ENCODE data around the gene B3GNT2.

Gene B3GNT2

DNA sequence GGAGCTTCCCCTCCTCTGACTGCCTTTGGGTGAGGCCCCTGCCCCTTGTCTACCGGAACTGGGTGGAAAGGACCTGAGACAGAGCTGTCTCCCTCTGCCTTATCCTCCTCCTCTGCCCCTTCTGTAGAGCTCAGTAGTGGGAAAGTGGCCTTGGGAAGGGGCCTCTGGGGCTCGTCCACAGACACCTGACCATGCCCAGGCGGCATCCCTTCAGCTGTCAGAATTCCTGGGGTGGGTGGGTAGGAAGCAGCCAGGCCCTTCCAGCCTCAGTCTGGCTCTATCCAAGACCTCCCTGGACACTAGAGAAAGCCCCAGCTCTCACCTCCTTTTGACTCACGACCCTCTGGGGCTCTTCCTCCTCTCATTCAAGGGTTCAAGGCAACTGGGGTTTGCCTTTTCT is 35.6 kb downstream of the B3GNT2 start:
- Histone ChIP-seq H2BK120ac (ENCODE audit: insufficient read depth, low read length, poor library complexity) (no peak overlapping the region), H2BK12ac (ENCODE audit: low read length) (no peak overlapping the region), H3K79me1 (ENCODE audit: low read length) (peaks cover 1% of the 10 kb centered on the region), H3K9ac (ENCODE audit: low read length) (no peak overlapping the region), H4K12ac (ENCODE audit: low read depth, low read length) (no peak overlapping the region), H3K23ac (ENCODE audit: low read length) (no peak overlapping the region), H3K9me3 (ENCODE audit: insufficient read depth, low read depth, low read length) (no peaks in the 10 kb centered on the region), H3K4me1 (ENCODE audit: control insufficient read depth in 1 of 2, insufficient read depth in 2 of 2, low read length in 2 of 2) (peaks cover 0 to 3% of the 10 kb centered on the region in 2 experiments), H4K8ac (ENCODE audit: low read depth, low read length) (no peak overlapping the region), H2AK5ac (ENCODE audit: low read length) (no peak overlapping the region), H3K36me3 (ENCODE audit: control insufficient read depth in 1 of 2, insufficient read depth in 2 of 2, low read length in 2 of 2) (peaks cover 0 to 2% of the 10 kb centered on the region in 2 experiments), H3K27me3 (ENCODE audit: insufficient read depth, low read length) (no peaks in the 10 kb centered on the region), H3K4me2 (ENCODE audit: low read length) (no peak overlapping the region), H4K91ac (ENCODE audit: low read depth, low read length) (no peak overlapping the region), H3K4ac (ENCODE audit: low read depth, low read length) (no peak overlapping the region), H2AFZ (ENCODE audit: insufficient read depth, low read length, poor library complexity) (no peak overlapping the region), H3K27ac (ENCODE audit: low read depth, low read length) (no peak overlapping the region), H3K79me2 (ENCODE audit: control insufficient read depth, insufficient read depth, low read length, poor library complexity) (no peaks in the 10 kb centered on the region), H3K14ac (ENCODE audit: low read length) (no peak overlapping the region), H3K18ac (ENCODE audit: low read length) (no peak overlapping the region), H2BK5ac (ENCODE audit: low read depth, low read length, poor library complexity) (no peak overlapping the region), H3K4me3 (ENCODE audit: low read depth, low read length) (no peak overlapping the region)
- no peak for DNase-seq
- WGBS (ENCODE audit: extremely low coverage, insufficient coverage, insufficient read length), result no CpG with 5 or more reads among the region's 4 CpGs

DNA sequence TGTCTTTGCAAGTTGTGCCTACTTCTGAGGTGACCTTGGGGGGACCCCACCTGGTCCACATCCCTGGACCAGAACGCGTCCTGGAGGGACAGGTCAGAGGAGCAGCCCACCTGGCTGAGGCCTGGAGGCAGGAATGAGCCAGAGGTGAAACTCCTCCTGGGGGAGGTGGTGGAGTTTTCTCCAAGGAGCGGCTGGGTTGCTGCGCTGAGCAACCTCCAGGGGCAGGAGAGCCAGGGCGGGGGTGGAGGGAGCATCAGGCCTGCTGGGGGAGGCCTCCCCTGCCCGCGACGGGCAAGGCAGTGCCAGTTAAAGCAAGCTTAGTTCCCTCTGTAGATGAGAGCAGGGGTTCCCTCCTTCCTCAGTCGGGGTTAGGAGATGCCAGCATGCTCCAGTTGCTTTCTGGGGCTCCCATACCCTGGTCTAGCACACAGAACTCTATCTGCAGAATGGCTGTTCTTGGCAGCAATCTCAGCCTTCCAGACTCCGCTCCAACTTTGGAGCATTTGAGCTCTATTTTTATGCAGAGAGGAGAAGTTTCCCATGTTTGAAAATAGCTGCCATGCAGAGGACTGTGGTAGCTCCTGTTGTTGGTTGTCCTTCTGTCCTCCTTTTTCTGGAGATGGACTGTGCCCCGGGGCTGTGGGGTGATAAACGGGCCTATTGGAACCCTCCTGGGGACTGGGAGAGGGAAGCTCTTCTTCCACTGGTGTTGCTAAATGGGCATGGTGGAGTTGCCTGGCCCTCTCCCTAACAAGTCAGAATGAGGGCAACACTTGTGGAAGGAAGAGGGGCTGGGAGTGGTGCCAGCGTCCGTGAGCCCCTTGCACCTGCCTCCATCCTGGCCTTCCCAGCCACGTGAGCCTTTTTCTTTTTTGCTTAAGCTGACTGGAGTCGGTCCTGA is 39.1 kb downstream of the B3GNT2 start:
- Histone ChIP-seq H3K79me2 (ENCODE audit: control insufficient read depth, insufficient read depth, low read length, poor library complexity) (no peaks in the 10 kb centered on the region), H3K9me3 (ENCODE audit: insufficient read depth, low read depth, low read length) (no peaks in the 10 kb centered on the region), H3K36me3 (ENCODE audit: control insufficient read depth in 1 of 2, insufficient read depth in 2 of 2, low read length in 2 of 2) (no peaks in the 10 kb centered on the region), H2AK5ac (ENCODE audit: low read length) (no peak overlapping the region), H3K4ac (ENCODE audit: low read depth, low read length) (no peak overlapping the region), H3K79me1 (ENCODE audit: low read length) (peaks cover 1% of the 10 kb centered on the region), H3K9ac (ENCODE audit: low read length) (no peak overlapping the region), H3K4me3 (ENCODE audit: low read depth, low read length) (no peak overlapping the region), H4K8ac (ENCODE audit: low read depth, low read length) (no peak overlapping the region), H3K27me3 (ENCODE audit: insufficient read depth, low read length) (no peaks in the 10 kb centered on the region), H2AFZ (ENCODE audit: insufficient read depth, low read length, poor library complexity) (no peak overlapping the region), H4K12ac (ENCODE audit: low read depth, low read length) (no peak overlapping the region), H3K14ac (ENCODE audit: low read length) (no peak overlapping the region), H4K91ac (ENCODE audit: low read depth, low read length) (no peak overlapping the region), H3K23ac (ENCODE audit: low read length) (no peak overlapping the region), H3K27ac (ENCODE audit: low read depth, low read length) (no peak overlapping the region), H3K4me1 (ENCODE audit: control insufficient read depth in 1 of 2, insufficient read depth in 2 of 2, low read length in 2 of 2) (peaks cover 0 to 3% of the 10 kb centered on the region in 2 experiments), H2BK12ac (ENCODE audit: low read length) (no peak overlapping the region), H3K4me2 (ENCODE audit: low read length) (no peak overlapping the region), H2BK120ac (ENCODE audit: insufficient read depth, low read length, poor library complexity) (no peak overlapping the region), H3K18ac (ENCODE audit: low read length) (no peak overlapping the region), H2BK5ac (ENCODE audit: low read depth, low read length, poor library complexity) (no peak overlapping the region)
- DNase-seq, result no peak
- no CpG with 5 or more reads among the region's 16 CpGs for WGBS (ENCODE audit: extremely low coverage, insufficient coverage, insufficient read length)

DNA sequence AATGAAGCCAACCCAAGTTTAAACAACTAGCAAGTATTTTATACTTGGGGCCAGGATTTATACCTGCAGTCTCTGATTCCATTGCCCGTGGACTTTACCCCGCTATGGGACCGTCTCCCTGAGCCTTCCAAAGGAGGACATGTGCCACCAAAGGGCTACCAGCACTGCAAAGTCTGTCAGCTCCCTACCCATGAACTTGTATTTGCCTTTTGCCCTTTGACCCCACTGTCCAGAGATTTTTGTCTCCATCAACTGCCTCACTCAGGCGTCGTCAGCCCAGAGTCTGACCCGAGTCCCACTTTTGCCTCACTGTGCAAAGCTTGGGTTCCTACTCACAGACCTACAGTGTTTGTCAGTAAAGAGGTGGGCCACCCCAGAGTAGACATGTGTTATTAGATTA is 40.6 kb downstream of the B3GNT2 start:
- no peak overlapping the region for H2BK5ac ChIP-seq (ENCODE audit: low read depth, low read length, poor library complexity)
- H3K18ac ChIP-seq (ENCODE audit: low read length), result no peak overlapping the region
- no peaks in the 10 kb centered on the region for H3K9me3 ChIP-seq (ENCODE audit: insufficient read depth, low read depth, low read length)
- H3K79me1 ChIP-seq (ENCODE audit: low read length), result no peaks in the 10 kb centered on the region
- no peak overlapping the region for H4K91ac ChIP-seq (ENCODE audit: low read depth, low read length)
- no peak overlapping the region for H4K8ac ChIP-seq (ENCODE audit: low read depth, low read length)
- no peak overlapping the region for H3K23ac ChIP-seq (ENCODE audit: low read length)
- no peak overlapping the region for H3K4me3 ChIP-seq (ENCODE audit: low read depth, low read length)
- H2AK5ac ChIP-seq (ENCODE audit: low read length), result no peak overlapping the region
- H3K4me2 ChIP-seq (ENCODE audit: low read length), result no peak overlapping the region
- H3K4ac ChIP-seq (ENCODE audit: low read depth, low read length), result no peak overlapping the region
- H3K36me3 ChIP-seq (ENCODE audit: control insufficient read depth in 1 of 2, insufficient read depth in 2 of 2, low read length in 2 of 2), result no peaks in the 10 kb centered on the region
- no peaks in the 10 kb centered on the region for H3K79me2 ChIP-seq (ENCODE audit: control insufficient read depth, insufficient read depth, low read length, poor library complexity)
- H4K12ac ChIP-seq (ENCODE audit: low read depth, low read length), result no peak overlapping the region
- WGBS (ENCODE audit: extremely low coverage, insufficient coverage, insufficient read length), result no CpG with 5 or more reads among the region's 6 CpGs
- no peak overlapping the region for H3K27ac ChIP-seq (ENCODE audit: low read depth, low read length)
- no peak overlapping the region for H2AFZ ChIP-seq (ENCODE audit: insufficient read depth, low read length, poor library complexity)
- H3K14ac ChIP-seq (ENCODE audit: low read length), result no peak overlapping the region
- no peak overlapping the region for H2BK12ac ChIP-seq (ENCODE audit: low read length)
- H2BK120ac ChIP-seq (ENCODE audit: insufficient read depth, low read length, poor library complexity), result no peak overlapping the region
- H3K27me3 ChIP-seq (ENCODE audit: insufficient read depth, low read length), result no peaks in the 10 kb centered on the region
- H3K4me1 ChIP-seq (ENCODE audit: control insufficient read depth in 1 of 2, insufficient read depth in 2 of 2, low read length in 2 of 2), result no peaks in the 10 kb centered on the region
- DNase-seq, result no peak
- peak overlapping the region; percentile 36 for H3K9ac ChIP-seq (ENCODE audit: low read length)

DNA sequence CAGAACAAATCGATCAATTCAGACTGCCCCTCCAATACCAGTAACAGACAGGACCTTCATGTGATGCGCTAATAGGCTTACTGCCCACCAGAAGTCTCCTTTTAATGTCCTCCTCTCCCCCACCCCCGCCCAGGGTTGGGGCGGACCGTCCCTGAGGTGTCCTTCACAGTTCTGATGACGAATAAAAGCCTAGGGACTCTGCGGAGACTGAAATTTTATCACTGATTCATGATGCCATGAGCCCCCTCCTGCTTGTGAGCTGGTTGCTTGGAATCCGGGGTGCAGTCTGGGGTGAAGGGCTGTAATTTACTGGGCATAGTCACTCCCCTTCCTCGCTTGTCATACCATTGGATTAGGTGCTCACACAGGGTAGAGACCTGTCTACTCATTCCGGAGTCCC is 42.3 kb downstream of the B3GNT2 start:
- Histone ChIP-seq H2BK5ac (ENCODE audit: low read depth, low read length, poor library complexity) (no peak overlapping the region), H2AFZ (ENCODE audit: insufficient read depth, low read length, poor library complexity) (no peak overlapping the region), H3K4me3 (ENCODE audit: low read depth, low read length) (no peak overlapping the region), H2BK120ac (ENCODE audit: insufficient read depth, low read length, poor library complexity) (no peak overlapping the region), H3K79me2 (ENCODE audit: control insufficient read depth, insufficient read depth, low read length, poor library complexity) (no peaks in the 10 kb centered on the region), H3K4me1 (ENCODE audit: control insufficient read depth in 1 of 2, insufficient read depth in 2 of 2, low read length in 2 of 2) (no peaks in the 10 kb centered on the region), H3K36me3 (ENCODE audit: control insufficient read depth in 1 of 2, insufficient read depth in 2 of 2, low read length in 2 of 2) (no peaks in the 10 kb centered on the region), H4K91ac (ENCODE audit: low read depth, low read length) (no peak overlapping the region), H4K8ac (ENCODE audit: low read depth, low read length) (no peak overlapping the region), H3K4me2 (ENCODE audit: low read length) (no peak overlapping the region), H3K9ac (ENCODE audit: low read length) (no peak overlapping the region), H3K23ac (ENCODE audit: low read length) (no peak overlapping the region), H4K12ac (ENCODE audit: low read depth, low read length) (no peak overlapping the region), H2AK5ac (ENCODE audit: low read length) (no peak overlapping the region), H3K9me3 (ENCODE audit: insufficient read depth, low read depth, low read length) (no peaks in the 10 kb centered on the region), H3K14ac (ENCODE audit: low read length) (no peak overlapping the region), H3K27me3 (ENCODE audit: insufficient read depth, low read length) (no peaks in the 10 kb centered on the region), H3K27ac (ENCODE audit: low read depth, low read length) (no peak overlapping the region), H3K4ac (ENCODE audit: low read depth, low read length) (no peak overlapping the region), H3K18ac (ENCODE audit: low read length) (no peak overlapping the region), H2BK12ac (ENCODE audit: low read length) (no peak overlapping the region), H3K79me1 (ENCODE audit: low read length) (no peaks in the 10 kb centered on the region)
- DNase-seq, result no peak
- WGBS (ENCODE audit: extremely low coverage, insufficient coverage, insufficient read length), result no CpG with 5 or more reads among the region's 10 CpGs
